NCI-H460 (cell line): ENCODE measurements around the gene PFN3. TPM values are rescaled to one million over a fixed set of nuclear protein-coding genes. Genes with fewer than 3 reads are reported as not detected.
"Not testable (repeated sequence)": the region's sequence is repeated elsewhere in the genome, so short reads cannot be mapped to it uniquely, and the experiment has no call there.

ENCODE experiments used
- DNase-seq: peaks from one replicate; pipeline ENCODE4 v3.0.0-alpha.2; 2016; ENCODE audit warnings: low read depth; ENCODE audit errors: extremely low read depth
- total RNA-seq: library from RNA; depleted of rRNA; stranded (reverse); fragments of >200 nt; shearing (Covaris generic); gene quantifications from 2 replicates; pipeline ENCODE4 v1.2.3, GENCODE V29; 2014

PFN3 gene
- total RNA-seq, 1 experiment from 2014 or later, result not detected

DNA sequence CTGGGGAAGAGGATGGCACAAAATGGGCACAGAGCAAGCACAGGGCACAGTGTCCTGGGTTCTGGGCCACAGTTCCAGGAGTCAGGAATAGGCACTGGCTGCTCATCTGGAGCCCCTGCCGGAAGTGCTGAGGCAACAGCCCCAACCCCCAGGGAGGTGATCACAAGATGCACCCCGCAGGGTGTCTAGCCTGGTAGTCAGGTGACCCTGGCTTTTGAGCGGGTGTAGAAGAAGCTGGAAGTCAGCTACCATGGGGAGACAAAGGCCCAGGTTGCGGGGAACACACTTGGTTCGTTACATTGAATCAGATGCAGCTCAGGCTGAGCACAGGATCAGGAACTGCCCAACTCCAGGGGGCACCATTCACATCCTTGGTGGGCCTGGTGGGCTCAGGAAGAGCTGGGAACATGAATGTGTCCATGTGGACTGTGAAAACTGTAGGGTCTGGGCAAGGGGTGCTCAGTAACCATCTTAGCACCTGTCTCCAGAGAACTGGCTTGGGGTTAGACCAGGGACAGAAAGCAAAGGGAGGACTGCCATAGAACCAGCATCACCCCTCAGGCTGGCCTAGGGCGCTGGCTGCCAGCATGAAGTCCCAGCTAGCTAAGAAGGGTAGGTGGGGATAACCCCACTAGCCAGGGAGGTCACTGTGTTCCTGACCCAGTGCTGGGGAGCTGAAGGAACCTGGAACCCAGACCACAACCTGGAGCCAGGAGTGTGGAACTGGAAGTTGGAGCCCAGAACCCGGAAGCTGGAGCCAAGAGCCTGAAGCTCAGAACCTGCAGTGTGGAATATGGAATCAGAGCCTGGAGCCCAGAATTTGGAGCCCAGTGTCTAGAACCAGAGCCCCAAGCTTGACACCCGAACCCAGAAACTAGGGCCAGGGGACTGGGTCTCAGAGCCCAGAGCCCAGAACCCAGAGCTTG is 22.3 kb downstream of the PFN3 start:
- no peak for DNase-seq

DNA sequence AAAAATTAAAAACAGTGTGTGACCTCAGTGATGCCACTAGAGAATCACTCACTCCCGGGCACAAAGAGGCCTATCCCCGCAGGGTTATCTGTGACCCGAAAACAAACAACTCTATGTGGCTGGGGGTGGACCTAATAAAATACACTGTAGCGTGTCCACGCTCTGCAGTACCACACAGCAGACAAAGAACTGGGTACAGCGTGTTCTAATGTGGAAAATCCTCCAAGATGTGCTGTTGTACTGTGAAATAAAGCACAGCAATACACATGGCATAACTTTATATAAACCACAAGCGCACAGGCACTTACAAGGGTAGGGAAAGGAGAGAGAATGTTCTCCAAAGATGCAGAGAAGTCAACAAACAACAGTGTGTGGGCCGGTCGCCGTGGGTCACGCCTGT is 24.4 kb downstream of the PFN3 start:
- no peak for DNase-seq

DNA sequence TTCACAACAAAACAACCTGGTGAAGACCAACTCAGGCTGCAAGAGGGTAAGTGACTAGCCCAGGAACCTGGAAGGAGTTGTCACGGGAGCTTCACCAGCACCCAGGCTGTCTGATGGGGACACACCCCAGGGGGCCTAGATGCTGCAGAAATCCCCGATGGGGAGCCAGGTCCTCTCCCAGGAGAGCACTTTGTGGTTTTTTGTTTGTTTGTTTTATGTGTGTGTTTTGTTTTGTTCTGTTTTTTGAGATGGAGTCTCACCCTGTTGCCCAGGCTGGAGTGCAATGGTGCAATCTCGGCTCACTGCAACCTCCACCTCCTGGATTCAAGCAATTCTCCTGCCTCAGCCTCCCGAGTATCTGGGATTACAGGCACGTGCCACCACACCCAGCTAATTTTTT is 24.9 kb downstream of the PFN3 start:
- not testable (repeated sequence) for DNase-seq

DNA sequence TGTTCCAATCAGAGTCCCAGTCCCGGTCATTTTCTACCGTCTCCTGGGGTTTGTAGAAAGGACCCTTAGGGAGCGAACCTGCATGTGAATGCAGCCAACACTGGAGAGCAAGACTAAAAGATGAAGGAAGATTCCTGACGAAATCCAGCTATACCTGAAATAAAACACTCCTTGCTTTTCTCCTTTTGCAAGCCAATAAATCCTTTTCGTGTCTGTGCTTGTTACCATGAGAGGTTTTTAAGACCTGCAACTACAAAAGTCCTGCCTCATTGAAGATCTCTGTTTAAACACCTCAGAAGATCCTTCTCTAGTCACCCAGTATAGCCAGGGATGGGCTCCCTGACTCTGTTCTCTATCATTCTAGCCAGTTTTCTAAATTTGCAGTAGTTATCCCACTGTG is 26.2 kb downstream of the PFN3 start:
- DNase-seq, result no peak

DNA sequence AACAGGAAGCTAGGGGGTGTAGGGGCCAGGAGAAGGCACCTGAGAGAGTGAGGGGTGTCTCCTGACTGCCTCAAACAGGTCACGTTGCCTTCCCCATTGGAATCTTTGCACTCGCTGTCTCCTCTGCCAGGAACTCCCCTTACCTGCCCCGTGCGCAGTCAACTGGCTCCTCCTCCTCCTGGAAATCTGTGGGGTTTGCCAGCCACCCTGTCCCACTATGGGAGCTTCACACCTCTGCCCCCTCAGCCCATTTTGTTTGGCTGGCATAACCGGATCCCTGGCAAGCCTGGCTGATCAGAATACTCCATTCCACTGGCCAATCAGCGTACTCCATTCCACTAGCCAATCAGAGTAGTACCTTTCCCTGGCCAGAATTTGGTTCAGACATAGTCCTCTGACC is 26.7 kb downstream of the PFN3 start:
- no peak for DNase-seq

DNA sequence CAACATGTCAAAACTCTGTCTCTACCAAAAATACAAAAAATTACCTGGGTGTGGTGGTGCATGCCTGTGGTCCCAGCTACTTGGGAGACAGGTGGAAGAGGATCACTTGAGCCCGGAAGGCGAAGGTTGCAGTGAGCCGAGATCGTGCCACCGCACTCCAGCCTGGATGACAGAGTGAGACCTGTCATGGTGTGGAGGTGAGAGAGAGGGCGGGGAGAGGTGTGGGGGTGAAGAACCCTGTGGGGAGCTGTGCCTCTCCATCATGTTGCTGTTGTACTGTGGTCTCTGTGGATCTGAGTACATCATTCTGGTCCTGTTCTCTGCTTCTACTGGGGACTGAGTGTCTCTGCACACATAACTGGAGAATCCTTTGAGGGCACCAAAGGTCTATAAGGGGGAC is 27.6 kb downstream of the PFN3 start:
- no peak for DNase-seq

DNA sequence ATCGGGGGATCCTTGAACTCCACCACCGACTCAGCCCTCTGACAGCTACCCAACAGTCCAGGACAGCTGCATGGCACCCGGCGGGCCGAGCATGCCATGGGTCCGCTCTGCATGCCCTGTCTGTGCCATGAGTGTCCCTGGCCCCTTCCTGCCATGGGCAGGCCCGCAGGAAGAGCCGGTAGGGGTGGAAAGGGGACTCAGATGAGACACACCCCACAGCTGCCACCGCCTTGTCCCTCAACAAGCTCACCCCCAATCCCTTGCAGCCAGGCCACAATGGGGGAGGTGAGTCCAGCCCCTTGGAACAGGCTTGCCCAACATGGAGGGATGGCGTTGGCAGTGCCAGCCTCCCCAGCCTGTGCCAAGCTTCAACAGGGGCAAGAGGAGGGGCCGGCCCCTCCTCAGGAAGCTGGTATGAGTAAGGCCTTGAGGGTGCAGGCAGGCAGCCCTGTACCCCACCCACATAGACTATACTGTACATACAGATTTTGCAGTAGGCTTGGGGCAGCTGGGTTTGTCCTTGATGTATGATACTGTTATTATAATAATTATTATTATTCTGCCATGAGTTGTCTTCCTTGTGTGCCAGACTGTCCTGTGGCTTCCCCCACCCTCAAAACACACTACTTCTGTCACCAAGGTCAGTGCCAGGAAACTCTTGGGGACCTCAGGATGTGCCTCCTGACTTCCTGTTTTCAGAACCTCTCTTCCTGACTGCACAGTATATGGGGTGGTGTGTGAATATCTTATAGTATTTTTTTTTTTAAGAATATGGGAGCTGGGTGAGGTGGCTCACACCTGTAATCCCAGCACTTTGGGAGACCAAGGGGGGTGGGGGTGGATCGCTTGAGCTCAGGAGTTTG is 28.2 kb downstream of the PFN3 start:
- no peak for DNase-seq

DNA sequence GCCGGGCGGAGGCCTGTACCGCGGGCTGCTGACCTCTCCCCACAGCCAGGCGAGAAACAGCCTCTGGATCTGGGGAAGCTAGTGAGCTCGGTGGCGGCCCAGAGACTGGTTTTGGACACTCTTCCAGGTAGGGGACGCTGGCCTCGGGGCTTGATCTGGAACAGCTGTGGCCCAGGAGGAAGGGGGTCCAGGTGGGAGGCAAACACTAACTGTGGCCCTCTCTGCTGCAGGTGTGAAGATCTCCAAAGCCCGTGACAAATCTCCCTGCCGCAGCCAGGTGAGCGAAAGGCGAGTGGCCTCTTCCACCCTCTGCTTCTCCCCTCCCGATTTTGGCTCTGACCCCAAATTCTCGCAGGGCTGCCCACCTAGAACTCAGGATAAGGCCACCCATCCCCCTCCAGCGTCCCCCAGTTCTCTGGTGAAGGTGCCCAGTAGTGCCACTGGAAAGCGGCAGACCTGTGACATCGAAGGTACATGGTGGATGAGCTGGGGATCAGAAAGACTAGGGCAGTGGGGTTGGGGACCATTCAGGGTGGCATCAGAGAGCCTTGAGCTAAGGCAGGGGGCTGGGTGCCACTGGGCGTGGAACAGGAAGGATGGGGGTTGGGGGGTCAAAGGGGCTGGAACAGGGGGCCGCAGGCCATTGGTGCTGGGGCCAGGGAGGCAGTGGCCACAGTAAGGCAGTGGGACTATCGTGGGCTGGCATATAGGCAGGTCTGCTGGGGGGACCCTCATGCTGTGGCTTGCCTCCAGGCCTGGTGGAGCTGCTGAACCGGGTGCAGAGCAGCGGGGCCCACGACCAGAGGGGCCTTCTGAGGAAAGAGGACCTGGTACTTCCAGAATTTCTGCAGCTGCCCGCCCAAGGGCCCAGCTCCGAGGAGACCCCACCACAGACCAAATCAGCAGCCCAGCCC is 29.1 kb downstream of the PFN3 start:
- no peak for DNase-seq

DNA sequence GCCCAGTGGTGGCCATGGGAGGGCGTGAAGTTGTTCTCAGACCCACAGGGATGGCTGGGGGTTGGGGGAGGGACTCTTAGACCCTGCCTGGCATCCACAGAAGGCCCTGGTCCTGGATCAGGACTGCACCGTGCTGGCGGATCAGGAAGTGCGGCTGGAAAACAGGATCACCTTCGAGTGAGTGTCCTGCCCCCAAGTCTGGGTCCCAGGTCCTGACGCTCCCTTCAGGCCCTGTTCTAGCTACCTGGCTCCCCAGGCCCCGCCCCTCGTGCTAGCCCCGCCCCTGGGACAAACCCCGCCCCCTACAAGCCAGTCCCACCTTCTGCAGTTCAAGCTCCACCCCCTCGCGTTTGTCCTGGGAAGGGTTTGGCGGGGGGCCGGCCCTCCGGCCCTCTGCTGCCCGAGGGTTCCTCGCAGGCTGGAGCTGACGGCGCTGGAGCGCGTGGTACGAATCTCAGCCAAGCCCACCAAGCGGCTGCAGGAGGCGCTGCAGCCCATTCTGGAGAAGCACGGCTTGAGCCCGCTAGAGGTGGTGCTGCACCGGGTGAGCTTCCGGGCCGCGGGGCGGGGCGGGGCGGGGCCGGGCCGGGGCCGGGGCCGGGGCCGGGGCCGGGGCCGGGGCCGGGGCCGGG is 29.9 kb downstream of the PFN3 start:
- peak; percentile 90 for DNase-seq

DNA sequence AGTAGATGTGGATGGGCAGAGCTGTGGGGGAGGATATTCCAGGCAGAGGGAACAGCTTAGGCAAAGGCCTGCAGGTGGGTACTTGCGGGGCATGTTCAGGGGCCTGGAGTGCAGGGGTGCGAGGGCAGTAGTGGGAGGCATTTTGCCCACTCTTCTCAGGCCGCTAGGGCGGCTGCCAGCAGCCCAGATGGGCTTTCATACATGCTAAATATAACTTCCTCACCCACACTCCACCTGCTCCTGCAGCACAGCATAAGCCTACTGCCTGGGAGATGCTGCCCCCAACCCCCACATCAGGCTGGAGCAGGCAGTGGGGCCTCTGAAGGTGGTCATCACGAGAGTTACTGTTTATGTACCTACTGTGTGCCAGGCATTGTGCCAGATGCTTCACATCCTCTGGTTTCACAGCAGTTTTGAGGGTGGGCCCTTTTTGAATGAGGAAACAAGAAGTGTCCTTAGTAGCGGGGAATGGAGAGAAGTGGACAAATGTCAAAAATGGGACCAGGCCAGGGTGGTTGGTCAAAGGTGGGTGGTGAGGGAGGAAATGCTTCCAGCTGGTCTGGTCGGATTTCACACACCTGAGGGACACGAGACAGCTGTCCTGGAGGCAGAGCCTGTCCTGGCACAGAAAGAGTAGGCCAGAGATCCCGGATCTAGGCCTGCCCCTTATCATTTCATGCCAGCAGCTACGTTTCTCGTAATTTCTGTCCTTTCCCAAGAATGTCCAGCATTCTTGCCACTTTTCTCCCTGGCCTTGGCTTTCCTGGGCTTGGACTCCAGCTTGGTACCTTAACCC is 30.6 kb downstream of the PFN3 start:
- no peak for DNase-seq

DNA sequence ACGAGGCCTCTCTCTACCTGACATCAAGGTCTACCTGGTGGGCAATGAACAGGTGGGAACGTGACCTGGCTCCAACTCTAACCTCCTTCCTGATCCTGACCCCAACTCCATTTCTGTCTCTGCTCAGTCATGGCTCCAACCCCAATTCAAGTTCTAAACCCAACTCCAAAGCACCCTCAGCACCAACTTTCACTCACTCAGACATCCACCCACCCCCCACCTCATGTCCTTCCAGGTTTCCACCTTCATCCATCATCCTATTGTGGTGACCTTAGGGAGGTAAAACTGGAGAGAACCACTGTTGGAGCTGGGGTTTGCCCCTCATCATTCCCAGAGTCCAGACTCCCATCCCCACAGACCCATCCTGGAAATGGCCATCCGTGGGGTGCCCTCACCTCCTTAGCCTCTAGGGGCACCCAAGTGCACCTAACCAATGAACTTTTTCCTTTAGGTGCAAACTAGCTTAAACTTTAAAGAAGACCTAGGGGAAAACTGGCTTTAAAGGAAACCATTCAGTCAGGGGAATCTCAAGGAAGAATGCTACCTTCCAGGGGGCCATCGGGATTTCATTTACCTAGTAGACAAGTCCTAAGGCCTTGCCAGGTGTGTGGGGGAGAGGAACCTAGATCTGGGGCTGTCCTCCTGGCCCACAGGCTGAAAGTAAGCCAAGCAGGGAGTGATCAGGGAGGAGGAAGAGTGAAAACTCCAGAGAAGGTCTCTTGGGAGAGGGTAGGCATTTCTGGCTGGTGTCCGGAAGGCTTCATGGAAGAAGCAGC is 31.4 kb downstream of the PFN3 start:
- peak; percentile 56 for DNase-seq

DNA sequence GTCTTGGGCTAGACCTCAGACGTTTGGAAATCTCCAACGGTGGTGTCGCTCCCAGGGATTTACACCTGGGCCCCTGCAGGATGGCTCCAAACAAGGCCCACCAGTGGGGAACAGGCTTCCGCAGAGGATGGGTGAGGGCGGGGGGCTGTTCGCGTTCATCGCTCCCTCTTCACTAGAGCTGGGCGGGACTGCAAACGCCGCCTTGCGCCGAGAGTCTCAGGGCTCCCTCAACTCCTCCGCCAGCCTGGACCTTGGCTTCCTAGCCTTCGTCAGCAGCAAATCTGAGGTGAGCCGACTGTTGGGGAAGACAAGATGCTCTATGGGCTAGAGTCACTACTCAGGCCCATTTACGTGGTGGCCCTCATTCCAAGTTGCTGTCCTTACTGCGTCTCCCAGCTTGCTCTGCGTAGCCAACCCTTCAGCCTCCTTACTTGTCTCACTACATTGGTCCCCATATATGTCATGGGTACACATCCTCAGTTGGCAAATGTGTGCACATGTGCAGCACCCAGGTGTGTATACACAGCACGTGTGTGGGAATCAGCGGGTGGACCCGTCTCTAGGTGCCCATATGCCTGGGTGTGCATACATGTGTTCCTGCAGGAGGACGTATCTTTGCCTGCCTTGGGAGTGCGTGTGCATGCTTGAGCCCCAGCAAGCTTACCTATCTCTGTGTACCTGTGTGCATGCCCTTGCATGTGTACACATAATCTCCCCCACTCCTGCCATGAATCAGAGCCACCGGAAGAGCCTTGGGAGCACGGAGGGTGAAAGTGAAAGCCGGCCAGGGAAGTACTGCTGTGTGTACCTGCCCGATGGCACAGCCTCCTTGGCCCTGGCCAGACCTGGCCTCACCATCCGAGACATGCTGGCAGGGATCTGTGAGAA is 32.2 kb downstream of the PFN3 start:
- no peak for DNase-seq

DNA sequence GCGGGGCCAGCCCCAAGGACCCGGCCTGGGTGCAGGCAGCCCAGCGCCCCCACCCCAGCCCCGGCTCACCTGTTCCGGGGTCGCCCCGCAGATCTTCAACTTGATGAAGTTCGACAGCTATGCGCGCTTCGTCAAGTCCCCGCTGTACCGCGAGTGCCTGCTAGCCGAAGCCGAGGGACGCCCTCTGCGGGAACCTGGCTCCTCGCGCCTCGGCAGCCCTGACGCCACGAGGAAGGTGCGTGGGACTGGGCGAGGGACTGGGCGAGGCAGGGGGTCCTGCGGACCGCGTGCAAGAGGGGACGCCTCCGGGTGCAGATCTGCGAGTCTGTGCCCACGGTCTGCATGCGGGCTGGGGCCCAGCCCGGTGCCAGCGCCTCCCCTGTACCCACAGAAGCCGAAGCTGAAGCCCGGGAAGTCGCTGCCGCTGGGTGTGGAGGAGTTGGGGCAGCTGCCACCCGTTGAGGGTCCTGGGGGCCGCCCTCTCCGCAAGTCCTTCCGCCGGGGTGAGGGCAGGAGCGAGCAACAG is 33.1 kb downstream of the PFN3 start:
- DNase-seq, result no peak

DNA sequence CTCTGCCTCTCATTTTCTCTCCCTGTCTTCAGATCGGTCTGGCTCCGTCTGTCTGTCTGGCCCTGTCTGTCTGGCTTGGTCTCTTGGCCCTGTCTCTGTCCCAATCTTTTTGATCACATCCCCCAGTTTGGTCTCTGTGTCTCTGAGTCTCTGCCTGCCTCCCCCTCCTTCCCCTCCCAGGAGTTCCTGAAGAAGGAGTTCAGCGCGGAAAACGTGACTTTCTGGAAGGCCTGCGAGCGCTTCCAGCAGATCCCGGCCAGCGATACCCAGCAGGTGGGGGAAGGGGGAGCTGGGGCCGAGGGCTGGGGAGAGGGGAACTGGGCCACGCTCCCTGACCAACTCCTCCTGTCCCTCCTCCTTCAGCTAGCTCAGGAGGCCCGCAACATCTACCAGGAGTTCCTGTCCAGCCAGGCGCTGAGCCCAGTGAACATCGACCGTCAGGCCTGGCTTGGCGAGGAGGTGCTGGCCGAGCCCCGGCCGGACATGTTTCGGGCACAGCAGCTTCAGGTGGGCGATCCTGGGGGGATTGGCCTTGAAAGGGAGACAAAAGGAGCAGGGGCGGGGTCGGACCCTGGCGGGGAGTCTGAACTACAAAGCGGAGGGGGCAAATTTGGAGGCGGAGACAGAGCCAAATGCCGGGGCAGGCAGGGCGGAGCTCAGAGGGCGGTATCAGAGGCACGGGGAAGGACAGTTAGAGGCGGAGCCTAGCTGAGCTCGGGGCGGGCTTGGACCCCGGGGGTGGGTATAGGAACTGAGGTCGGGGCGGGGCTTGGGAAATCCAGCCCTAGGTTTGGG is 33.7 kb downstream of the PFN3 start:
- DNase-seq, result no peak

DNA sequence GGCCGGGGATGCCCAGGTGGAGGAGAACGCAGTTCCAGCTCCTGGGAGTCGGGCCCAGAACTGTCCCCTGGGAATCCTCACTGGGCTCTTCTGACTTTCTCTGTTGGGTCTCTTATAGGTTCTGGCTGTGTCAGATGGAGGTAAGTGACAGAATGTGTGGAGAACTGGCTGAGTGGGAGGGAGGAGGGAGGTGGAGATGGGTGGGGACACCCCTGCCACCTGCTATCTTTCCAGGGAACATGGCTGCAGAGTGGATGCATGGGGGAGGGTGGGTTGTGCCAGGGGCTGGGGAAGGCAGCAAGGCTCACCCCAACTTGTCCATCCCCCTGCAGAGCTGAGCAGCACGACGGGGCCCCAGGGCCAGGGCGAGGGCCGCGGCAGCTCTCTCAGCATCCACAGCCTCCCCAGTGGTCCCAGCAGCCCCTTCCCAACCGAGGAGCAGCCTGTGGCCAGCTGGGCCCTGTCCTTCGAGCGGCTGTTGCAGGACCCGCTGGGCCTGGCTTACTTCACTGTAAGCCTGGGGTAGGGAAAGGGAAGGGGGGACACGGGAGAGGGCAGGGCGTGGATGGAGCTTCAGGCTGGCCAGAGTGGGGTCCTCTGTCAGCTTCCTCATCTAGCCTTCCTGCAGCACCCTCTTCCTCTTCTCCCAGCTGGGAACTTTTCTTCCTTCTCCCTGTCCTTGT is 34.5 kb downstream of the PFN3 start:
- no peak for DNase-seq
